ENCODE data around the gene MRPL12. TPM values are rescaled to one million over a fixed set of nuclear protein-coding genes. Genes with fewer than 3 reads are reported as not detected.

MRPL12 gene
- total RNA-seq, 1 experiment from 2014 or later = 143 TPM

DNA sequence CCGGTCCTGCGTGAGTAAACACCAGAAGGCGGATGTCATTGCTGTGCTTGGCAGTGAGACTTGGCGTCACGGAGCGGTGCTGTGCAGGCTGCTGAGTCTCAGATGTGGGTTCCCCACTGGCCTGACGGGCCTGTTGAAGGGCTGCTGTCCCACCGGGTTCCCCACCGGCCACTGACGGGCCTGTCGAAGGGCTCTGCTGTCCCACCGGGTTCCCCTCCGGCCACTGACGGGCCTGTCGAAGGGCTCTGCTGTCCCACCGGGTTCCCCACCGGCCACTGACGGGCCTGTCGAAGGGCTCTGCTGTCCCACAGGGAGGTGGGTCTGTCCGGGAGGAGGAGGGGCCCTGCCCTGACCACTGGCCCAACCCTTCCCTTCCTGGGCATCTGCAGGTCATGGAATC, 16.6 kb upstream of the MRPL12 start:
- H3K36me3 Mint-ChIP-seq (ENCODE audit: insufficient read depth, unreplicated experiment) = peaks cover 48% of the 10 kb centered on the region
- peak overlapping the region; percentile 75 for H3K27ac Mint-ChIP-seq (ENCODE audit: low read depth, unreplicated experiment)
- TF ChIP-seq, protein P1, sequence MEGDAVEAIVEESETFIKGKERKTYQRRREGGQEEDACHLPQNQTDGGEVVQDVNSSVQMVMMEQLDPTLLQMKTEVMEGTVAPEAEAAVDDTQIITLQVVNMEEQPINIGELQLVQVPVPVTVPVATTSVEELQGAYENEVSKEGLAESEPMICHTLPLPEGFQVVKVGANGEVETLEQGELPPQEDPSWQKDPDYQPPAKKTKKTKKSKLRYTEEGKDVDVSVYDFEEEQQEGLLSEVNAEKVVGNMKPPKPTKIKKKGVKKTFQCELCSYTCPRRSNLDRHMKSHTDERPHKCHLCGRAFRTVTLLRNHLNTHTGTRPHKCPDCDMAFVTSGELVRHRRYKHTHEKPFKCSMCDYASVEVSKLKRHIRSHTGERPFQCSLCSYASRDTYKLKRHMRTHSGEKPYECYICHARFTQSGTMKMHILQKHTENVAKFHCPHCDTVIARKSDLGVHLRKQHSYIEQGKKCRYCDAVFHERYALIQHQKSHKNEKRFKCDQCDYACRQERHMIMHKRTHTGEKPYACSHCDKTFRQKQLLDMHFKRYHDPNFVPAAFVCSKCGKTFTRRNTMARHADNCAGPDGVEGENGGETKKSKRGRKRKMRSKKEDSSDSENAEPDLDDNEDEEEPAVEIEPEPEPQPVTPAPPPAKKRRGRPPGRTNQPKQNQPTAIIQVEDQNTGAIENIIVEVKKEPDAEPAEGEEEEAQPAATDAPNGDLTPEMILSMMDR (IDR thresholded peaks at IDR 0.05; ENCODE audit: unreplicated experiment) = no peak
- no TSS peak for BruUV-seq (replicated peaks)
- ChIA-PET POLR2A (interaction anchor here (2.3 to 3.8 kb wide), 2 partner anchors 10 to 16 kb away, joined by 7 to 19 read pairs; partner anchors contain the start of gene MRPL12), CTCF (interaction anchor here (1.7 kb wide), 1 partner anchor 11 kb away, joined by 4 read pairs; no protein-coding TSS in a partner anchor)
- intact Hi-C loops (cut with micrococcal nuclease) = no loop called here
- H3K4me1 Mint-ChIP-seq (ENCODE audit: insufficient read depth, unreplicated experiment) = peaks cover 5% of the 10 kb centered on the region
- DNase-seq (ENCODE audit: unreplicated experiment) = no peak
- no peaks in the 10 kb centered on the region for H3K9me3 Mint-ChIP-seq (ENCODE audit: unreplicated experiment)
- H3K27me3 Mint-ChIP-seq (ENCODE audit: insufficient read depth, unreplicated experiment) = no peaks in the 10 kb centered on the region
- H3K4me3 Mint-ChIP-seq (ENCODE audit: unreplicated experiment) = no peak overlapping the region

DNA sequence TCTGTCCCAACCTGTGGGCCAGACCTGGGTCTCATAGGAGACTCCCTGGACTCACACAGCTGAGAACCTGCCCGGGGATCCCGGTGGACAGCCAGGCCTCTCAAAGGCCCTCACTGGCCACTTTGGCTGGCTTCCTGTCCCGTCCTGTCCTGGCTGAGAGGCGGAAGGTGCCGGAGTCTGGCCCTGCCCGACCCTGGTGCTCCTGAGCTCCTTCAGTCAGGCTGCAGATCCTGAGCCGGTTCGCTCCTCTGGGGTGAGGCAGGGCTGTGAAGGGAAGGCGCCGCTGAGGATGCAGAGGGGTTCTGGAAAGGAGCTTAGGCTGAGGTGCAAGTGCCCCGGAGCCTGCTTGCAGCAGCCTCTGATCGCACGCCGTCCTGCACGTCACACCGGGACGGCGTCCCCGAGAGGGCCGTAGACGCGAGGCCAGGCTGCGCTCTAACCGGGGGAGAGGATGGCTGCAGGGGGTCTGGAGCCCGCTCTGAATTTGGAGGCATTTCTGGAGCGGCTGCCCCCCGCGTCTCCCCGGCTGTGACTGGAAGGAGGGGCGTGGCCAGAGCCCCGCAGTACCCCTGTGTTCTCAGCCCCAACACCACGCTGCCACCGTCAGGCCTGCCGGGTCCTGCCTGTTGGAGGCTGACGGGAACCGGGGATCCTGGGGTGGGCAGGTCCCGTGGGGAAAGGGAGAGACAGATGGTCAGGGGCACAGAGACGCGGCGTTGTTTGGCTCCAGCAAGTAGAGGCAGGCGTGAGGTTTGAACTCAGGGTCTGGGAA, 15.2 kb upstream of the MRPL12 start:
- ChIA-PET CTCF (interaction anchor here (0.6 kb wide), 1 partner anchor 285 kb away, joined by 5 read pairs; no protein-coding TSS in a partner anchor), POLR2A (interaction anchor here (2.3 kb wide), 1 partner anchor 15 kb away, joined by 7 read pairs; the partner anchor contains the start of gene MRPL12)
- no TSS peak for BruUV-seq (replicated peaks)
- H3K4me3 Mint-ChIP-seq (ENCODE audit: unreplicated experiment) = no peak overlapping the region
- intact Hi-C loops (cut with micrococcal nuclease) = no loop called here
- peaks cover 59% of the 10 kb centered on the region for H3K36me3 Mint-ChIP-seq (ENCODE audit: insufficient read depth, unreplicated experiment)
- no peaks in the 10 kb centered on the region for H3K27me3 Mint-ChIP-seq (ENCODE audit: insufficient read depth, unreplicated experiment)
- no peak for DNase-seq (ENCODE audit: unreplicated experiment)
- peaks cover 5% of the 10 kb centered on the region for H3K4me1 Mint-ChIP-seq (ENCODE audit: insufficient read depth, unreplicated experiment)
- H3K27ac Mint-ChIP-seq (ENCODE audit: low read depth, unreplicated experiment) = no peak overlapping the region
- H3K9me3 Mint-ChIP-seq (ENCODE audit: unreplicated experiment) = no peaks in the 10 kb centered on the region
- TF ChIP-seq, protein P1 (IDR thresholded peaks at IDR 0.05; ENCODE audit: unreplicated experiment) = no peak

DNA sequence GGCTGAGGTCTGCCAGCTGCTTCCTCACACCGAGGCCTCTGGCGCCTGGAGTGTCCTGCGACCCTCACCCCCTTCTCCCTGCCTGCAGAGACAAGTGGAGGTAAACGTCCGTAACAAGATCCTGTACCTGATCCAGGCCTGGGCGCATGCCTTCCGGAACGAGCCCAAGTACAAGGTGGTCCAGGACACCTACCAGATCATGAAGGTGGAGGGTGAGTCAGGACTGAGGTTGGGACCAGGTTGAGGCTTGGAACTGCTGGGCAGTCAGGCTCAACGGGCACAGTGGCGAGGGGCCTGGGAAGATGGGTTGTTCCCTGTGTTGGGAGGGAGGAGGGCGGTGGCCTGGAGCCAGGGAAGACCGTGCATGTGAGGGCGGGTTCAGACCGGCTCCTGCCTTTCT, 14.6 kb upstream of the MRPL12 start:
- Mint-ChIP-seq H3K27me3 (ENCODE audit: insufficient read depth, unreplicated experiment) (no peaks in the 10 kb centered on the region), H3K36me3 (ENCODE audit: insufficient read depth, unreplicated experiment) (peaks cover 60% of the 10 kb centered on the region)

DNA sequence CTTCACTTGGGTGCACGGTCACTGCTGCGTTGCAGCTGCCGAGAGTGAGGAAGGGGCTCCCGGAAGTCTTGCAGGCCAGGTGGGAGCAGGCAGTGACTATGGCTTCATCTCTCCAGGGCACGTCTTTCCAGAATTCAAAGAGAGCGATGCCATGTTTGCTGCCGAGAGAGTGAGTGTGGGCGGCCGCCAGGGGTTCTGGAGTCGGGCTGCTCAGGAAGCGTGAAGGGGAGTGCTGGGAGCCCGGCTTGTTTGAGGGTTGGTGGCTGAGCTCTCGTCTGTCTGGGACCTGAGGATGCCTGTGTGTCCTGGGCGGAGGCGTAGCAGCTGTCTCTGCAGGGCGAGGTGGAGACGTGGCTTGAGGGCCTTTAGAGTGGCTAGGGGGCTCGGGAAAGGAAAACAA, 13.1 kb upstream of the MRPL12 start:
- Mint-ChIP-seq H3K36me3 (ENCODE audit: insufficient read depth, unreplicated experiment) (peaks cover 51% of the 10 kb centered on the region), H3K27ac (ENCODE audit: low read depth, unreplicated experiment) (no peak overlapping the region), H3K4me3 (ENCODE audit: unreplicated experiment) (no peak overlapping the region), H3K4me1 (ENCODE audit: insufficient read depth, unreplicated experiment) (peaks cover 5% of the 10 kb centered on the region), H3K9me3 (ENCODE audit: unreplicated experiment) (no peaks in the 10 kb centered on the region), H3K27me3 (ENCODE audit: insufficient read depth, unreplicated experiment) (no peaks in the 10 kb centered on the region)
- TF ChIP-seq, protein P1 (IDR thresholded peaks at IDR 0.05; ENCODE audit: unreplicated experiment) = no peak
- no peak for DNase-seq (ENCODE audit: unreplicated experiment)
- ChIA-PET POLR2A (no interaction called here), CTCF (interaction anchor here (0.7 kb wide), 1 partner anchor 12 kb away, joined by 4 read pairs; no protein-coding TSS in a partner anchor)
- BruUV-seq (replicated peaks) = no TSS peak
- intact Hi-C loops (cut with micrococcal nuclease) = no loop called here

More for the DNA sequence above, 14.6 kb upstream of the MRPL12 start:
- ChIA-PET CTCF (no interaction called here), POLR2A (interaction anchor here (2.3 kb wide), 1 partner anchor 14 kb away, joined by 7 read pairs; the partner anchor contains the start of gene MRPL12)
- Mint-ChIP-seq H3K9me3 (ENCODE audit: unreplicated experiment) (no peaks in the 10 kb centered on the region), H3K4me3 (ENCODE audit: unreplicated experiment) (no peak overlapping the region), H3K27ac (ENCODE audit: low read depth, unreplicated experiment) (no peak overlapping the region), H3K4me1 (ENCODE audit: insufficient read depth, unreplicated experiment) (peaks cover 5% of the 10 kb centered on the region)
- DNase-seq (ENCODE audit: unreplicated experiment) = no peak
- intact Hi-C loops (cut with micrococcal nuclease) = no loop called here
- TF ChIP-seq, protein P1 (IDR thresholded peaks at IDR 0.05; ENCODE audit: unreplicated experiment) = no peak
- BruUV-seq (replicated peaks) = no TSS peak

Data from MCF 10A (cell line).